IPS-18a (cell line): Measurements from ENCODE around the gene SPINDOC.

Source experiments
- H3K27ac ChIP-seq: one replicate; pipeline ENCODE4 v1.5.1; 2013; ENCODE audit warnings: low read length
- H3K27me3 ChIP-seq: one replicate; pipeline ENCODE4 v1.6.1; 2013; ENCODE audit warnings: mild to moderate bottlenecking, low read length; ENCODE audit not compliant: control insufficient read depth, insufficient read depth
- H3K36me3 ChIP-seq: one replicate; pipeline ENCODE4 v1.6.1; 2013; ENCODE audit warnings: low read depth, low read length; ENCODE audit not compliant: control insufficient read depth
- H3K4me1 ChIP-seq: one replicate; pipeline ENCODE4 v1.6.1; 2013; ENCODE audit warnings: low read depth, low read length; ENCODE audit not compliant: control insufficient read depth
- H3K4me3 ChIP-seq: one replicate; pipeline ENCODE4 v1.5.1; 2013; ENCODE audit warnings: low read length
- H3K9ac ChIP-seq: one replicate; pipeline ENCODE4 v1.6.1; 2013; ENCODE audit warnings: mild to moderate bottlenecking, low read length, moderate library complexity
- H3K9me3 ChIP-seq: one replicate; pipeline ENCODE4 v1.6.1; 2013; ENCODE audit warnings: low read depth, low read length; ENCODE audit not compliant: control insufficient read depth

SPINDOC gene

GRCh38 chr11:63813035-63813562 is at the start of gene SPINDOC:
SPINDOC (plus strand) TSS chr11:63813456; CDS start chr11:63813687, 231 bp downstream.
- Histone ChIP-seq H3K27me3 (peaks cover 6% of the 10 kb centered on the region), H3K27ac (peak within 1 kb of the TSS; percentile 82), H3K4me1 (peaks cover 18% of the 10 kb centered on the region), H3K4me3 (peak within 1 kb of the TSS; percentile 80), H3K36me3 (peaks cover 22% of the 10 kb centered on the region), H3K9ac (peak within 1 kb of the TSS; percentile 90), H3K9me3 (no peaks in the 10 kb centered on the region)

GRCh38 chr11:63763496-63764339 is 49.5 kb upstream of the SPINDOC start:
- Histone ChIP-seq H3K36me3 (peaks cover 13% of the 10 kb centered on the region), H3K9me3 (no peaks in the 10 kb centered on the region), H3K4me3 (peak overlapping the region; percentile 77), H3K27ac (peak overlapping the region; percentile 42), H3K27me3 (no peaks in the 10 kb centered on the region), H3K4me1 (peaks cover 37% of the 10 kb centered on the region), H3K9ac (peak overlapping the region; percentile 84)

GRCh38 chr11:63764340-63764678 is 48.9 kb upstream of the SPINDOC start:
- Histone ChIP-seq H3K27ac (no peak overlapping the region), H3K4me1 (peaks cover 37% of the 10 kb centered on the region), H3K36me3 (peaks cover 10% of the 10 kb centered on the region), H3K9me3 (no peaks in the 10 kb centered on the region), H3K9ac (peak overlapping the region; percentile 84), H3K27me3 (no peaks in the 10 kb centered on the region), H3K4me3 (peak overlapping the region; percentile 77)

- no peak overlapping the region for H3K27ac ChIP-seq
- peak overlapping the region; percentile 77 for H3K4me3 ChIP-seq
- peaks cover 4% of the 10 kb centered on the region for H3K36me3 ChIP-seq
- H3K9ac ChIP-seq = peak overlapping the region; percentile 84
- peaks cover 6% of the 10 kb centered on the region for H3K27me3 ChIP-seq
- H3K4me1 ChIP-seq = peaks cover 34% of the 10 kb centered on the region
- no peaks in the 10 kb centered on the region for H3K9me3 ChIP-seq
Observed at GRCh38 chr11:63764679-63765647, 48.3 kb upstream of the SPINDOC start.

- no peak overlapping the region for H3K9ac ChIP-seq
- no peaks in the 10 kb centered on the region for H3K9me3 ChIP-seq
- peaks cover 14% of the 10 kb centered on the region for H3K27me3 ChIP-seq
- H3K27ac ChIP-seq = no peak overlapping the region
- H3K4me1 ChIP-seq = peaks cover 28% of the 10 kb centered on the region
- peak overlapping the region; percentile 9 for H3K4me3 ChIP-seq
- peaks cover 3% of the 10 kb centered on the region for H3K36me3 ChIP-seq
Observed at GRCh38 chr11:63765688-63766241, 47.5 kb upstream of the SPINDOC start.

- Histone ChIP-seq H3K4me3 (peak overlapping the region; percentile 85), H3K27ac (no peak overlapping the region), H3K9me3 (no peaks in the 10 kb centered on the region), H3K4me1 (peaks cover 25% of the 10 kb centered on the region), H3K36me3 (peaks cover 3% of the 10 kb centered on the region), H3K27me3 (peaks cover 23% of the 10 kb centered on the region), H3K9ac (no peak overlapping the region)
Observed at GRCh38 chr11:63766531-63767235, 46.6 kb upstream of the SPINDOC start.

GRCh38 chr11:63767267-63767564 is 46.0 kb upstream of the SPINDOC start:
- peak overlapping the region; percentile 85 for H3K4me3 ChIP-seq
- H3K9ac ChIP-seq = peak overlapping the region; percentile 84
- peaks cover 25% of the 10 kb centered on the region for H3K4me1 ChIP-seq
- peaks cover 23% of the 10 kb centered on the region for H3K27me3 ChIP-seq
- H3K36me3 ChIP-seq = peaks cover 3% of the 10 kb centered on the region
- no peak overlapping the region for H3K27ac ChIP-seq
- no peaks in the 10 kb centered on the region for H3K9me3 ChIP-seq

GRCh38 chr11:63767565-63768236 is 45.6 kb upstream of the SPINDOC start:
- H3K9ac ChIP-seq = peak overlapping the region; percentile 84
- peak overlapping the region; percentile 85 for H3K4me3 ChIP-seq
- H3K4me1 ChIP-seq = peaks cover 25% of the 10 kb centered on the region
- H3K36me3 ChIP-seq = peaks cover 3% of the 10 kb centered on the region
- H3K27ac ChIP-seq = peak overlapping the region; percentile 29
- H3K27me3 ChIP-seq = peaks cover 23% of the 10 kb centered on the region
- no peaks in the 10 kb centered on the region for H3K9me3 ChIP-seq

GRCh38 chr11:63768237-63769041 is 44.8 kb upstream of the SPINDOC start, which contains the start of gene ZFTA:
ZFTA (minus strand) TSS chr11:63768775; CDS start chr11:63768622, 153 bp downstream.
- peak within 1 kb of the TSS; percentile 29 for H3K27ac ChIP-seq
- peaks cover 23% of the 10 kb centered on the region for H3K27me3 ChIP-seq
- no peaks in the 10 kb centered on the region for H3K9me3 ChIP-seq

More at GRCh38 chr11:63768237-63769041, 44.8 kb upstream of the SPINDOC start, which contains the start of gene ZFTA:
- peak within 1 kb of the TSS; percentile 84 for H3K9ac ChIP-seq
- peaks cover 25% of the 10 kb centered on the region for H3K4me1 ChIP-seq
- peaks cover 3% of the 10 kb centered on the region for H3K36me3 ChIP-seq
- peak within 1 kb of the TSS; percentile 85 for H3K4me3 ChIP-seq
